Iris pigment epithelial cell (primary cell): ENCODE results near the gene BCL7B.
"Not testable (repeated sequence)": the region's sequence is repeated elsewhere in the genome, so short reads cannot be mapped to it uniquely, and the experiment has no call there.

Source experiments
- DNase-seq: peaks from one replicate; pipeline ENCODE4 v3.0.0-alpha.2; 2011; ENCODE audit warnings: low read depth

Gene BCL7B

DNA sequence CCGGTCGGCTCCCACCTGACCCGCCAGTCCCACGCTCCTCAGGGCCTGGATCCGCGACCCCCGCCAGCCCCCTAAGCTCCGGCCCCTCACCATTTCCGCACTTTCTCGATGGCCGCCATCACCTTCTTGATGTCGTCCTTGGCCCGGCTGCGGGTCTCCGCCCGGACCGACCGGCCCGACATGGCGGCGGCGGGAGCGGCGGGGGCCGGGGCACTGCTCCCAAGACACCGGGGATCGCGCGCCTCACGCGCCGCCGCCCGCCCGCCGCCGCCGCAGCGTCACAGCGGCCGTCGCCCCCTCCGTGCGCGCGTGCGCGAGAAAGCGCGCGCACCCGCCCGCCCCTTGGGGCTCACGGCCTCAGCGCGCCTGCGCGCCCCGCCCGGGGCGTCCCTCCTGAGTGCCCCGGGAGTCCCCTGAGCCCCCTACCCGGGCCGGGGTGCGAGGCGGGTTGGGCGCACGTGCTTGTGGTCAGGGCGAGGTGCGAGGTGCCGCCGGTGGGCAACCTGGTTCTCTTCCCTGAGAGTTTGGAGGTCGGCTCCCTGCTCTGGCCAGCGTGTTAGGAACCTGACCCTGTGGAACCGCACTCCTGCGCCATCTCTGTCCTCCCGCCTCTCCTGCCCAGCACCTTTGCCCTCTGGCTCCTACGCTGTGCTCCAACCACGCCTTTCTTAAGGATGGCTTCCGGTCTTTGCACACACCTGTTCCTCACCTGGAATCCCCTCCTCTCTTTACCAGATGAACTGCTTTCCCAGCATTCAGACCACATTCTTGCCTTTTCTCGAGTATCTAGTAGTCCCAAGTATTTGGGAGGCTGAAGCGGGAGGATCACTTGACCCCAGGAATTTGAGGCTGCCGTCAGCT lies at the start of gene BCL7B:
Gene BCL7B (minus strand): TSS at position 294 of the 861 bp plus-strand sequence. CDS start 112 bp downstream, at position 182.
- peak; percentile 55 for DNase-seq

DNA sequence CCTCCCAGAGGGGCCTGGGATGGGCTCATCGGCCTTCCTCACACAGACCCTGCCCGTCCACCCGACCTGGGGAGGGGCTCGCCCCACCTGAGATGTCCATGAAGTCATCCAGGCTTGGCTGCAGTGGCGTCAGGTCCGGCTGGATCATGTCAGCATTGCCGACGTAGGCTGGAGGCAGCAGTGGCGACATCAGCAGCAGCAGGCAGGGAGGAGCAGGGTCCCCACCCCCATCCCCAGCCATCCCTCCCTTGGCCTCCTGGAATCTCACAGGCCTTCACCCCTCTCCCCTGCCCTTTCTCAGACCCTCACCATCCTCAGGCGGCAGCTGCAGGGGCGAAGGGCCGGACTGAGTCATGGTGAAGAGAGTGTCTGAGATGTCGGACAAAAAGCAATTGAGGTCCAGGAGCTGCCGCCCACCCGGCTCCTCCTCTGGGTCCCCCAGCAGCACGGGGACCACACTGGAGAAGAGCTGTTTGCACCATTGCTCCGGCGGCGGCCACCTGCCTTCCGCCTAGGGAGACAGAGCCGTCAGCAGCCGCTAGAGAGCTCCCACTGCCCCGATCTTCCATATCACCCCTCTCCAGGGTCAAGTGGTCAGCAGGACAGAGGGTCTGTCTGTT lies 48.2 kb upstream of the BCL7B start:
- no peak for DNase-seq

DNA sequence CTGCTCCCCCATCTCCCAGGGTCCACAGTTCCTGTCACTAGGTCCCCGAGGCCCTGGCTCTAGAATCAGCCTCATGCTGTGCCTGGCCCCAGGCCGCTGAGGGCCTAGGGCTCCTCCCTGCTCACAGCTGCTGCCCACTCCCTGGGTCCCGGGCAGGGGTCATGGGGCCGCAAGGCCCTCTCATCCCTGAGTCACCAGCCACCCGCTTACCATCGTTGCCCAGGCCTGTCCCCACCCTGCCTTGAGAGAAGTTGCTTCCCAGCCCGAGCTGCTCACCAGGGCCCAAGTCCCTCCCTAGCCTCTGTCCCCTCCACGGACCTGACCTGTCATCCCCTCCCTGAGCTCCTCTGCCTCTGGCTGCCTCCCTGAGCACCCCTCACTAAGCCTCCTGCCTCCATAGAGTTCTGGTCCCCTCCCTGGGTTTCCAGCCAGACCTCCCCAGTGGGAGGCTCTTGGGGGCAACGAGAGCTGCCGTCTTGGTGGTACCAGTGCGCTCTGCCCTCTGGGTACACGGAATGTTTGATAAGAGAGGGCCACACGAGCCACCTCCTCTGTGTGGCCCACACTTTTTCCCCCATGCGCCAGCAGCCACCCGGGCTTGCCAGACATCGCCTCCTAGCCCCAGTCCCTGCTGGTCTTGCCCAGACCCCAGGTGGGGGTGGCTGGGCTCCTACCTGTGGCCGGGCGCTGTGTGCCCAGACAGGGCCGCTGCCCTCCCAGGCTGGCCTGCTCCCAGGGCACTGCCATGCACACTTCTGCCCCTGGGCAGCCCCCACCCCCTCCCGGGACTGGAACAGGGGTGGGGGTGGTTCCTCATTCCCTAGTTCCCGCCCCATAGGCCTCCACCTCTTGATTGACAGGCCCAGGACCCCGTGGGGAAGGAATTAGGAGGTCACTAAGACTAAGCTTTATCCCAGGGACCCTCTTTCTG lies 45.5 kb upstream of the BCL7B start:
- DNase-seq: no peak

DNA sequence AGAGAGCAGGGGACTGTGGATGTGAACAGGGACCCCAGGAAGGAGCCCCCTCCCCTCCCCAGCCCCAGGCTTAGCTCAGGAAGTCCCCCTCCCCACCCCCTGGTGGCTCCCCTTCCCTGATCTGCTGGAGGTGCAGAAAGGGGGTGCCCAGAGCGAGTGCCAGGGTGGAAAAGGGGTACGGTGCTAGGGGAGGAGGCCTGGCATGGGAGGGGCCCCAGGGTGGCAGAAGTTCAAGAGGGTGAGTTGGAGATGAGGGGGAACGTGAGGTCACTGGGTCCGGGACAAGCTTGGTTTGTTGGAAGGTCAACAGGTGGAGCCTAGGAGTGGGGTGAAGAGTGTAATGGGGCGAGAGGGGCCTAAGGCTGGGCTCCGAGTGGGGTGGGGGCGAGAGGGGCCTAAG lies 42.4 kb upstream of the BCL7B start:
- DNase-seq: no peak

DNA sequence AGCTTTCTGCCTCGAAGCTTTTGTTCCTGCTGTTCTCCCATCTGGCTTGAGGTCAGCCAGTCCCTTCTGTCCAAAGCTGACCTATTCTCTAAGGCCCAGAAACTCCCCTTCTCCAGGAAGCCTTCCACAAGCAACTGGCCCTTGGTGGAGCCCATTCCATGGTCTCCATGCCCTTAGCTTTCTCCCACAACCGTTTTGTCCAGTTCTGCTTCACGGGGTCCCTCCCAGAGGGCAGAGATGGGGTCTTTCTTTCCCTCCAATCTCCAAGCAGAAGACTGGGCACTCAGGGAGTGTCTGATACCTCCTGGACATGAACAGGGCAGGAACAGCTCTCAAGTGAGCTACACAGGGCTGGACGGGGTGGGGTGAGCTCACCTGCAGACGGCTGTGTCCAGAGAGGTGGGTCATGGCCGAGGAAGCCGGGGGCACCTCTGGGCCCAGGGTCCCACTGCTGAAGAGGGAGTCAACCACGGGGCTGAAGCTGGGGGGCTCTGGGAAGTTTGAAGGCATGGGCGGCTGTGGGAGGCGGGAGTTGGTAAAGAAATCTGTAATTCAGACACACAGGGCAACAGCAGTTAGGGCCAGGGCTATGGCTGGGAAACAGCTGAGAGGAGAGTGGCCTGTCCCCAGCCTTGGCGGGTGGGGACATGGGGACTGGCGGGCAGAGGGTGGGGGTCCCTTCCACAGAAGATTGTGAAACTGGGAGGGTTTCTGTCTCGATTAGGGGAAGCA lies 41.8 kb upstream of the BCL7B start:
- no peak for DNase-seq

DNA sequence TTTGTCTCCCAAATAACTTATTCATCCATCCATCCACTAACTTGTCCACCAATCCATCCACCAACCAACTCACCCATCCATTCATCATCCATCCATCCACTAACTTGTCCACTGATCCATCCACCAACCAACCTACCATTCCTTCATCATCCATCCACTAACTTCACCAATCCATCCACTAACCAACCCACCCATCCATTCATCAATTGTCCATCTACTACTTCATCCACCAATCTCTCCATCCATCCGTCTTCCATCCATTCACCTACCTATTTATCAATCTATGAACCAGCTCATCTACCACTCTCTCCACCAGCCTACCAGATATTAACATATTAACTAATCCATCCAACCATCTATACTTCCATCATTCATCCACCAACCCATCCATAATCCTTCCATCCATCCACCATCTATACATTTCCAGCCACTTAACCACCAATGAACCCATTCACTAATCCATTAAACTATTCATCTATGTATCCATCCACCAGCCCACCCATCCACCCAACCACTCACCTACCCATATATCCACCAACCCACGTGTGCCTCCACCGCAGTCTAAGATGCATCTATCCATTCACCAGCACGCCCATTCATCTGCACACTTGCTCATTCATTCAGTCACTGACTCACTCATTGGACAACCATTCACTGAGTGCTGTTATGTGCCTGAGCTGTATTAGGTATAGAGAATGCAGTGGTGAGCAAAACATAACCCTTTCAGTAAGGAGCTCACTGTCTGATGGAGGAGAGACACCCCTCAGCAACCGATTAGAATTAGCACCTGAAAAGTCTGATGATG lies 40.7 kb upstream of the BCL7B start:
- no peak for DNase-seq

DNA sequence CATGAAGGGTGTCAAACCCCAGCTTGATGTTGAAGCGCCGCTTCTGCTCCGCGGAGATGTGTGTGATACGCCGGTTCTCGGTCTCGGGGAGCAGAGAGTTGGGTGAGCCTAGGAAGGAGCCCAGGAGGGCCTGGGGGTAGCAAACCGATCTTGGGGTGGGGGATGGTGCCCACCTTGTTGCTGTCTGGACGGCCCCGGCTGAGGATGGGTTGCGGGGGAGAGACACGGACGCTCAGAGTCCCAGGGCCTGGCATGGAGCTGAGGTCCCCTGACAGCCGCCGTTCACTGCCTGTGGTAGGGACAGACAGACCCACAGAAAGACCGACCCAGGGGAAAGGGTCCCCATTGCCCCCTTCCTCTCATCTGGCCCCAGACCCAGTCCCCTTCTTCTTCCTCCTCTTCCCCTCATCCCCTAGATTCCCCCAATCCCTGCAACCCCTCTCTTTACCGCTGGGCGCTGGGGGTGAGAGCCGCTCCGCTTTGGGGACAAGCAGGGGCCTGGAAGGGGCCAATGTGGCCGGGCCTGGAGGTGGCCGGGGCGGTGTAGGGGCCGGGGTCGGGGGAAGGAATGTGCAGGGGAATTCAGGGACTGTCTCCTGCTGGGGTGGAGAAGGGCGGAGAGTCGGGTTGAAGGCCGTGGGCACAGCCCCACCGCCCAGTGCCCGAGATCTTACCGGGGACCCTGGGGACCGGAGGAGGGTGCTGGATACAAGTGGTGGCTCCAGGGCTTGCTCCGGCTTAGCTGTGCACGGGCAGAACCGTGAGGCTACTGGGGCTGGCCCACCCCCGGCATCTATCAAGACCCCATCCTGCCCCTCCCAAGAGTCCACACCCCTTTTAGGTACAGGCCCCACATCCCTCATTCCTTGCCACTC lies 38.9 kb upstream of the BCL7B start:
- DNase-seq: no peak

DNA sequence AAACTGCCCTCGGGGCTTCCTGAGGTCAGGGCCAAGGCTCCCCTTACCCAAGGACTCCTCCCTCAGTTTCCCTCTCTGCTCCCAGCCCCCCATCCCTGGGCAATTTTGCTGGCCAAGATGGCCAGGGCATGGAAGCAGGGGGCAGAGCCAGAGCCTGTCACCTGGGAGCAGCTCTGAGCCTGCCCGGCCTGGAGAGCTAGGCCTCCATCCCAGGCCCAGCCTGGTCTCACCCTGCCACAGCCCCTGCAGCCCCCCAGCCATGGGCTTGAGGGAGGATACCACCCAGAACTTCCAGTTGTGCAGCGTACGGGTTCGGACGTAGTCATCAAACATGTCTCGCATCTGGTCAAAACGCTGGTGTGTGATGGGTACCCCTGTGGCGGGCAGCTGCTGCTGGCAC lies 37.9 kb upstream of the BCL7B start:
- no peak for DNase-seq

DNA sequence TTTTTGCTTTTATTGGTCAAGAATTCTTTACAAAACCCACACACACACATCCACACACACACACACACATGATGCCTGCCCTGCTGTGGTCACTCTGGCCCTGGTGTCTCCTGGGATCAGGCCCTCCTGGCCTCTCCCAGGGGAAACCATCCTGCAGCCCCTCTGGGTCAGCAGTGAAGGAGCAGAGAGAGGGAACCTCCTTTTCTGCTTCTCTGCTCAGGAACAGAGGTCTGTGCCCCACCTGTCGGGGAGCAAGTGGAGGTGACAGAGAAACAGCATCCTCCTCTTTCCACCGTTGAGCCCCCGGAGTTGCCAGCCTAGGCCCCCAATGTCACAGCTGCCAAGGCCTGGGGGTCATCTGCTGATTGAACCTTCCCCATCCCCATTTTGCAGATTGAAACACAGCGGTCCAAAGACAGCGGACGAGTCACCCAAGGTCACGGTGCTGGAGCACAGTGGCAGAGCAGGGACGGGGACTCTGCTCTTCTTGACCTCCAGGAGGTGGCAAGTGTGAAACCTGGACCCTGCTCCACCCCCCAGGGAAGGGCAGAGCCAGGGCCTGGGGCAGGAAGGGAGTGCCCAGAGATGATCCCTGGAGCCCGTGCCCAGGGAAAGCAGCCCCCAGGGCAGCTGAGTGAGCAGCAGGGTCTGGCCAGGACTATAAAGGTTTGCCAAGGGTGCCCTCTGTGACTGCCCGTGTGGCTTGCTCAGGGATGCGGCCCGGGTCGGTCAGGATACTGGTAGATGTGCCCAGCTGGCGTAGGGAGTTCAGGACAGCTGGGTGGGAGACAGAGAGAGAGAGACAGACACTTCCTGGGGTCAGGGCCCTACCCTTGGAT lies 35.9 kb upstream of the BCL7B start:
- DNase-seq: no peak

DNA sequence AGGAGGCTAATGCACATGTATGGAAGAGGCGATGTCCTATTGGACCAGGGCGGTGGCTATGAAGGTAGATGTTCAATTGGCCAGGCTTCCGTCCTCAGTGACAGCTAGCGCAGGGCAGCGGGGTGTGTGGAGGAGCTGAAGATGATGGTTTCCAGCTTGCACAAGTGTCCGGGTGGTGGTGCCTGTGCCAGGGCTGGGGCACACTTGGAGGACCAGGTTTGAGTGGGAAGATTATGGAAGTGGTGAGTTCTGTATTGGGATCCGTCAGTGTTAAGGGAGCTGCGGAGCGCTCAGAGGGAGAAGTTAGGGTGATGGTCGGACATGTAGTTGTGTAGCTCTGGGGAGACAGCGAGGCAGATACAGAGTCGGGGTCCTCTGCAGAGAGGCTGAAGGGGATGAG lies 29.4 kb upstream of the BCL7B start:
- DNase-seq: no peak

DNA sequence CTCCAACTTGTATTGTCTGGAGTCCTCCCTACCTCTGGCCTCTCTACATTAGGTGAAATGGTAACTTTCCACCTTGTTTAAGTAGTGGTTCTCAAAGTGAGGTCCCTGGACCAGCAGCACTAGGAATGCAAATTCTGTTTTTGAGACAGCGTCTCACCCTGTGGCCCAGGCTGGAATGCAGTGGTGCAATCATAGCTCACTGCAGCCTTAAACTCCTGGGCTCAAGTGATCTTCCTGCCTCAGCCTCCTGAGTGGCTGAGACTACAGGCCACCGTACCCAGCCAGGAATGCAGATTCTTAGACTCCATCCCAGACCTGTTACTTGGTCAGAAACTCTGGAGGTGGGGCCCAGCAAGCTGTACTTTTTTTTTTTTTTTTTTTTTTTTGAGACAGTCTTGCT lies 27.7 kb upstream of the BCL7B start:
- peak; percentile 44 for DNase-seq

DNA sequence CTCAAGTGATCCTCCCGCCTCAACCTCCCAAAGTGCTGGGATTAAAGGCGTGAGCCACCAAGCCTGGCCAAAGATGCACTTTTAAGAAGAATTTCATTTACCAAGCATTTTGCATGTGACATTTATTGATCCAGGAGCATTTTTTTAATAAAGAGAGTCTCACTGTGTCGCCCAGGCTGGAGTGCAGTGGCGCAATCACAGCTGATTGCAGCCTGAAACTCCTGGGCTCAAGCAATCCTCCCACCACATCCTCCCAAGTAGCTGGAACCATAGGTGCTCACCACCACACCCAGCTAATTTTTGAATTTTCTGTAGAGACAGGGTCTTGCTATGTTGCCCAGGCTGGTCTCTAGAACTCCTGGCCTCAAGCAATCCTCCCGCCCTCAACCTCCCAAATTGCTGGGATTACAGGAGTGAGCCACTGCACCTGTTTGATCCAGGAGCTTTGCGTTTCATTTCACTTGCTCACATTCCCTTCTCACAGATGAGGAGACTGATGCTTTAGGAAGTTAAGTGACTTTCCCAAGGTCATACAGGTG lies 25.2 kb upstream of the BCL7B start:
- no peak for DNase-seq

DNA sequence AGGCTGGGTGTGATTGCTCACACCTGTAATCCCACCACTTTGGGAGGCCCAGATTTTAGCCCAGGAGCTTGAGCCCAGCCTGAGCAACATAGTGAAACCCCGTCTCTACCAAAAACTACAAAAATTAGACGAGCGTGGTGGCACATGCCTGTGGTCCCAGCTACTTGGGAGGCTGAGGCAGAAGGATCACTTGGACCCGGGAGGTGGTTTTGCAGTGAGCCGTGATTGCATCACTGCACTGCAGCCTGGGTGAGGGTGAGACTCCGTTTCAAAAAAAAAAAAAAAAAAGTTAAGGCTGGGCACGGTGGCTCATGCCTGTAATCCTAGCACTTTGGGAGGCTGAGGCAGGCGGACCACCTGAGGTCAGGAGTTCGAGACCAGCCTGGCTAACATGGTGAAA lies 23.5 kb upstream of the BCL7B start:
- not testable (repeated sequence) for DNase-seq

DNA sequence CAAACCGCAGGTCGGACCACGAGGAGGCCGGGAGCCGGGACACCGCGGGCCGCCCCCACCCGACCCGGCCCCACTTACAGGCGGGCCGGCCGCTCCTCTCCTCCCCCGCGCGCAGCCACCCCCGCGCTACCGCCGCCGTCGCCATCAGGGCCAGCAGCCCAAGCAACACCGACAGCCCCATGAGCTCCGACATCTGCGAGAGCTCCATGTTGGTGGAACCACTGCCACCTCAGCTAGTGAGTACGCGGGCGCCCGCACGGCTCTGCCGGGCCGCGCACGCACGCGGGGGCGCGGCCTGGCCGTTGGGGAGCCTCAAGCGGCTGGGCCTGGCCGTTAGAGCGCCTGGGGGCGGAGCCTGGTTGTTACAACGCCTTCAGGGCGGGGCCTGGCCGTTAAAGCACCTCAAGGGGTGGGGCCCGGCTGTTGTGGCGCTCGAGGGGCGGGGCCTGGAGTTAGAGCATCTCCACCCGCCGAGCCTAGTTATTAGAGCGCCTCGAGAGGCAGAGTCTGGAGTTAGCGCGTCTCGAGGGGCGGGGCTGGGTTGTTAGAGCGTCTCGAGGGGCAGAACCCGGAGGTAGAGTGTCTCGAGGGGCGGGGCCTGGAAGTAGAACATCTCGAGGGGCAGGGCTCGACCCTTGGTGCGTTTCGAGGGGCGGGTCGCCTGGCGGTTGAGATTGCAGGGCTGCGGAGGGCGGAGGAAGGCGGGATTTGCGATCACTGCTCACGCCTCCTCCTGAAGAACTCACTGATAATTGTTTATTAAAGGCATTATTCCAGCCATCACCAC lies 21.0 kb upstream of the BCL7B start, which contains the start of gene TBL2:
Gene TBL2 (minus strand): TSS at position 238 of the 787 bp plus-strand sequence. CDS start 30 bp downstream, at position 208.
- DNase-seq: peak; percentile 98

DNA sequence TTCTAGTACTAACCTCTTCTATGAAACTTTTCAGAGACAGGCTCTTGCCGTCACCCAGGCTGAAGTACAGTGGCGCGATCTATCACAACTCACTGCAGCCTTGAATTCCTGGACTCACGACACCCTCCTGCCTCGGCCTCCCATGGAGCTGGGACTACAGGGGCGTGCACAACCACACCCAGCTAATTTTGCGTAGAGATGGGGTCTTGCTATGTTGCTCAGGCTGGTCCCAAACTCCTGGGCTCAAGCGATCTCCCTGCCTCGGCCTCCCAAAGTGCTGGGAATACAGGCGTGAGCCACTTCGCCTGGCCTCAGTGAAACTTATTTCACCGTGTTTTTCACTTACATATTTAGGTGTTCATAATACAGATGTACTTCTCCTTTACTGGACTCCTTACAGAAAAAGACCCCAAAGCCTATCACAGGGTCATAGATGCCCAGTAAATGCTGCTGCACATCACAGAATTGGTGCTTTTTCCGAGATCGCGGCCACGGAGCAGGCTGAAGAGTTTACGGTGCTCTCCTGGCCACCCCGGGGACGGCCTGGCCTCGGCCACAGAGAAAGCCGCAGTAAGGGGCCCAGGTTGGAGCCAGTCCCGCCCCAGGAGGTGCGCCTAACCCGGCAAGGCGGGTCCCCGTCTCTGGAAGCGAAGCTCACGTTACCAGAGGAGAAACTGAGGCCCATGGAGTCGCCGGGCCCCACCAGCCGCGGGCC lies 20.3 kb upstream of the BCL7B start:
- DNase-seq: peak; percentile 29

DNA sequence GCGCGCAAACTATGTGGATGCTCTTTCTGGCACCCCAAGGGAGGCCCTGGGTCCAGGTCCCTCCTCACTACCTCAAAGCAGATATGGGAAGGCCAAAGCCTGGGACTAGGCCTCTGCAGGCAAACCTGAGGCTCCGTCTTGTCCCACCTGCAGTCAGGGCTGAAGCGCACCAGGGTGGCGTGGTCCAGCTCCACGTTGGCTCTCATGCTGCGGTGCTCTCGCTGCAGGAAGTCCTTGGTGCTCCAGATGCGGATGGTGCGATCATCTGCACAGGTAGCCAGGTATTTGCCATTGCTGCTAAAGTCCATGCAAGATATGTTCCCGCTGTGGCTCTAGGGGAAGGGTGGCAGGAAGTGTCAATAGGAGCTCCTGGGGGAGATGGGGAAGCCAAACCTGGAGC lies 16.3 kb upstream of the BCL7B start:
- no peak for DNase-seq

DNA sequence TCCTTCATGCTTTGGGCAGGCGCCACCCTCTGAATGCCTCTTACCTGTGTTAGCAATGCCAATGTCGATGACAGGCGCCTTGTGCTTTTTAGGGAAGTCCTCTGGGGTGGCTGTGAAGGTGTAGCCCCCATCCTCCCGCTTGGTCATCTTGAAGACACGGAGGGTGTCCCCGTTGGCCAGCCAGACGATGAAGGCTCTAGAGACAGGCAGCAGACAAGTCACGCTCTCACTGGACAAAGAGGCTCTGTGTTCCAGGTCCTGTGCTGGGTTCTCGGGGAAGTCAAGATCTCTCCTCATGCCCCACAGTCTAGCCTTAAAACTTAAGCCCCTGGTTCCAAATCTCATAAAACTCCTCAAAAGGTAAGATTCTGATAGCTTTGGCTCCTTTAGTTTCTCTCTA lies 15.8 kb upstream of the BCL7B start:
- DNase-seq: no peak
